ENCODE results near the gene PAX8.

Gene PAX8

DNA sequence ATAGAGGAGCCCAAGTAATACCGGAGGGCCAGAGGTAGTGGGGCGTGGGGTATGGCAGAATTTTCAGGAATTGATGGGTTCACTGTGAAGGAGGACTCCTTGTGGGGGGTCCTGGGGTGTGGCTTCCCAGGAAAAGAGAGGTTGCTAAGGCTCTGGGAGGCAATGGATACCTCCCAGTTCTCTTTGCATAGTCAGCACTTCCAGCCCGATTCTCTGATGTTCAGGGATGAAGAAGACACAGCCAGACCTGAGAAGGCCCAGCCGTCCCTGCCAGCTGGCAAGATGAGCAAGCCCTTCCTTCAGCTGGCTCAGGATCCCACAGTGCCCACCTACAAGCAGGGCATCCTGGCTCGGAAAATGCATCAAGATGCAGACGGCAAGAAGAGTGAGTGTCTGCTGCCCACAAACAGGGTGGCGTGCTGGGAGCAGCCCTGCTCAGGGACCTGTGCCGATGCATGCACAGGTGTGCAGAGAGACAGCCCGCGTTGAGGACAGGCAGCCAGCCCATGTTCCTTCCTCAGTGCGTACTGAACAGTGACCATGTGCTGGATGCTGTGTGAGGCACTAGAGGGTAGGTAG is 82.7 kb downstream of the PAX8 start:
- ChIA-PET CTCF (no interaction called here), POLR2A (ENCODE audit: low non-redundant PET) (no interaction called here)
- no peak overlapping the region for H3K27ac ChIP-seq
- no peak for DNase-seq (ENCODE audit: low spot score)
- TF ChIP-seq, protein P1, sequence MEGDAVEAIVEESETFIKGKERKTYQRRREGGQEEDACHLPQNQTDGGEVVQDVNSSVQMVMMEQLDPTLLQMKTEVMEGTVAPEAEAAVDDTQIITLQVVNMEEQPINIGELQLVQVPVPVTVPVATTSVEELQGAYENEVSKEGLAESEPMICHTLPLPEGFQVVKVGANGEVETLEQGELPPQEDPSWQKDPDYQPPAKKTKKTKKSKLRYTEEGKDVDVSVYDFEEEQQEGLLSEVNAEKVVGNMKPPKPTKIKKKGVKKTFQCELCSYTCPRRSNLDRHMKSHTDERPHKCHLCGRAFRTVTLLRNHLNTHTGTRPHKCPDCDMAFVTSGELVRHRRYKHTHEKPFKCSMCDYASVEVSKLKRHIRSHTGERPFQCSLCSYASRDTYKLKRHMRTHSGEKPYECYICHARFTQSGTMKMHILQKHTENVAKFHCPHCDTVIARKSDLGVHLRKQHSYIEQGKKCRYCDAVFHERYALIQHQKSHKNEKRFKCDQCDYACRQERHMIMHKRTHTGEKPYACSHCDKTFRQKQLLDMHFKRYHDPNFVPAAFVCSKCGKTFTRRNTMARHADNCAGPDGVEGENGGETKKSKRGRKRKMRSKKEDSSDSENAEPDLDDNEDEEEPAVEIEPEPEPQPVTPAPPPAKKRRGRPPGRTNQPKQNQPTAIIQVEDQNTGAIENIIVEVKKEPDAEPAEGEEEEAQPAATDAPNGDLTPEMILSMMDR (conservative IDR thresholded peaks at IDR 0.05; ENCODE audit: low read depth): no peak

DNA sequence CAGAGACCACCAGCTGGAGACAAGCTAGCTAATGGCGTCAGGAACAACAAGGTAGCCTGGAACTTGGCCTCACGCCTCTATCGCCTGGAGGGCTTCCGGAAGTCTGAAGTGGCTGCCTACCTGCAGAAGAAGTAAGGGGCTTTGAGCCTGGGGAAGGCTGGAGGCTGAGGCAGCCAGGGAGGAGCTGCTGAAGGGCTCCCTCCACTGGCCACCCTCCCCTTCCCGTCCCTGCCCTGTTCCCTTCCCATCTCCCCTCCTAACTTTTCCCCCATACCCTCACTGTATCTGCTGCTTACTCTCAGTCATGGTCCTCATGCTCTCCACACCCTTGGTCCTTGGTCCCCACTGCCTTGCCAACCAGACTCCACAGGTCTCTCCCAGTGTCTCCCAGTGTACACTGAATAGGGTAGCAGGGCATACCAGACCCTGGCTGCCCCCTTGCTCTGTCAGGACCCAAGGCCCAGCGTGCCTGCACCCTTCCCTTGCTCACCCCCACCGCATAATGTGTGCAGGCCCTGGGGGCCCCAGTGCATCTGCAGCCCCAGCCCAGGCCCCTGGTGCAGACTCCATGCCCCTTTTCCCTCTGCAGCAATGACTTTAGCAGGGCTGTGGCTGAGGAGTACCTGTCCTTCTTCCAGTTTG is 86.1 kb downstream of the PAX8 start:
- TF ChIP-seq, protein P1 (conservative IDR thresholded peaks at IDR 0.05; ENCODE audit: low read depth): no peak
- POLR2A ChIA-PET (ENCODE audit: low non-redundant PET): no interaction called here
- H3K27ac ChIP-seq: no peak overlapping the region
- CTCF ChIA-PET: interaction anchor here (0.6 to 1.9 kb wide), 4 partner anchors 55 to 208 kb away, joined by 4 to 9 read pairs (median 4); no protein-coding TSS in a partner anchor
- DNase-seq (ENCODE audit: low spot score): no peak

DNA sequence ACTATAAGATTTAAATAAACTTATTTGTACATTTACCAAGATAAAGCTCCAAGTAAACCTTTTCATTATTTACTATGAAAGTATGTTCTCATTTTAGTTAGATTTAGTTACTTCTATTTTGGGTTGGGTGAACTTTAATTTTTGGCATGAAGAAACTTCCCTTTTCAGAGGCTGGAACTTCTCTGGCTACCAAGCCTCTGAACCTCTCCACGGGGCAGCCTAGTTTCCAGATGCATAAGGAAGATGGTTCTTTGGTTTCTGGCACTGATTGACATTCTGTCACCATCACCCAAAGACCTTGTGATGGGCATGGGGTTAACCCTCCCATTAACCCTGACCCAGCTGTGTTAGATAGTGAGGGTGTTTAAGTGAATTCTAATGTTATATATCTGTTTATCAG is 87.8 kb downstream of the PAX8 start:
- DNase-seq (ENCODE audit: low spot score): no peak
- no peak overlapping the region for H3K27ac ChIP-seq
- ChIA-PET POLR2A (ENCODE audit: low non-redundant PET) (no interaction called here), CTCF (interaction anchor here (0.8 kb wide), 1 partner anchor 53 kb away, joined by 5 read pairs; no protein-coding TSS in a partner anchor)
- TF ChIP-seq, protein P1 (conservative IDR thresholded peaks at IDR 0.05; ENCODE audit: low read depth): no peak

DNA sequence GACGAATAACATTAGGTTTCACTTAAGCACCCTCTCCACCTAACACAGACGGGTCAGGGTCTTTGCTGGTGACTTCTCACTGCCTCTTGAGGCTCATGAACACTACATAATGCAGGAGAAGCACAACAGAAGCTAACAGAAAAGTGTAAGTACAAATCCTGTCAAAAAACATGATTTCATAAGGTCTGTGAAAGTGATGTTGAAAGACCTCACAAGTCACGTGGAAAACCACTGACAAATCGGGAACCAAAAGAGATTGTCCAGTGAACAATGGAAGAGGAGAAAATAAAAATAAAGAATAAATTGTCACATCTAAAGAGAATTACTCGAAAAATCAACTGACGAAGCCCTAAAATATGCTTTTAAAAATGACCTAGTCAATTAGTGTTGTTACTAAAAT is 91.0 kb downstream of the PAX8 start:
- TF ChIP-seq, protein P1 (conservative IDR thresholded peaks at IDR 0.05; ENCODE audit: low read depth): no peak
- ChIA-PET CTCF (interaction anchor here (0.6 kb wide), 1 partner anchor 50 kb away, joined by 5 read pairs; no protein-coding TSS in a partner anchor), POLR2A (ENCODE audit: low non-redundant PET) (no interaction called here)

GRCh38 chr2:113186433-113186796 is 92.3 kb downstream of the PAX8 start:
- TF ChIP-seq, protein P1 (conservative IDR thresholded peaks at IDR 0.05; ENCODE audit: low read depth): no peak
- DNase-seq (ENCODE audit: low spot score): no peak
- no peak overlapping the region for H3K27ac ChIP-seq
- POLR2A ChIA-PET (ENCODE audit: low non-redundant PET): no interaction called here
- CTCF ChIA-PET: no interaction called here

More for the DNA sequence above, 91.0 kb downstream of the PAX8 start:
- H3K27ac ChIP-seq: no peak overlapping the region
- DNase-seq (ENCODE audit: low spot score): no peak

GRCh38 chr2:113185664-113186432 is 92.9 kb downstream of the PAX8 start:
- CTCF ChIA-PET: no interaction called here
- POLR2A ChIA-PET (ENCODE audit: low non-redundant PET): no interaction called here
- no peak for DNase-seq (ENCODE audit: low spot score)
- no peak overlapping the region for H3K27ac ChIP-seq
- TF ChIP-seq, protein P1 (conservative IDR thresholded peaks at IDR 0.05; ENCODE audit: low read depth): no peak
